ENCODE data around the gene RECQL5.

DNA sequence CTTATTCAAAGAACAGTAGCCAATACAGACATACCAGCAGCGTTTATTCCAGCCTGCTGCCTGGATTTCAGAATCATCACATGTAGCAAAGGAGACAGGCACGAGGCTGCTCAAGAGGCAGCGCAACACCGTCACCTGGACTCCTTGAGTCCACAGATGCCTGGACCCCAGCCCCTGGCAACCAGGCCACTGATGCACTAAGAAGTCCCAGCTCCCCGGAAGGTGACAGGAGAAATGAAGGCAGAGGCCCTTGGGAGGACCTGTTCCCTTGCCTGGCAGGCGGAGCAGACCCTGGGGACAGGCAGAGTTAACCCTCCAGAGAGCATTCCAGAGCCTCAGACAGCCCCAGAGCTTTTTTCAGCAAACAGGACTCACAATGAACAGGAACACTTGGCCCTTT lies 17.3 kb downstream of the RECQL5 start:
- no peak for TF ChIP-seq POLR2A (IDR thresholded peaks at IDR 0.05)
- no peak for TF ChIP-seq EP300 (IDR thresholded peaks at IDR 0.05; ENCODE audit: low read depth)
- TF ChIP-seq, protein P1, sequence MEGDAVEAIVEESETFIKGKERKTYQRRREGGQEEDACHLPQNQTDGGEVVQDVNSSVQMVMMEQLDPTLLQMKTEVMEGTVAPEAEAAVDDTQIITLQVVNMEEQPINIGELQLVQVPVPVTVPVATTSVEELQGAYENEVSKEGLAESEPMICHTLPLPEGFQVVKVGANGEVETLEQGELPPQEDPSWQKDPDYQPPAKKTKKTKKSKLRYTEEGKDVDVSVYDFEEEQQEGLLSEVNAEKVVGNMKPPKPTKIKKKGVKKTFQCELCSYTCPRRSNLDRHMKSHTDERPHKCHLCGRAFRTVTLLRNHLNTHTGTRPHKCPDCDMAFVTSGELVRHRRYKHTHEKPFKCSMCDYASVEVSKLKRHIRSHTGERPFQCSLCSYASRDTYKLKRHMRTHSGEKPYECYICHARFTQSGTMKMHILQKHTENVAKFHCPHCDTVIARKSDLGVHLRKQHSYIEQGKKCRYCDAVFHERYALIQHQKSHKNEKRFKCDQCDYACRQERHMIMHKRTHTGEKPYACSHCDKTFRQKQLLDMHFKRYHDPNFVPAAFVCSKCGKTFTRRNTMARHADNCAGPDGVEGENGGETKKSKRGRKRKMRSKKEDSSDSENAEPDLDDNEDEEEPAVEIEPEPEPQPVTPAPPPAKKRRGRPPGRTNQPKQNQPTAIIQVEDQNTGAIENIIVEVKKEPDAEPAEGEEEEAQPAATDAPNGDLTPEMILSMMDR (IDR thresholded peaks at IDR 0.05) = no peak
